Lung (tissue), 12 donors: Measurements from ENCODE around the gene HAPLN2. TPM values are rescaled to one million over a fixed set of nuclear protein-coding genes. Genes with fewer than 3 reads are reported as not detected.

Experiments
- ATAC-seq: fragments of 200-7000 bp; cut with Tn5 transposase; one replicate; pipeline ENCODE4 v1.9.1; 2020; ENCODE audit warnings: moderate number of reproducible peaks; ENCODE audit not compliant: insufficient read depth, low FRiP score
- DNase-seq, 3 donors: peaks; one replicate each; pipeline ENCODE4 v3.0.0-alpha.2; 2013 to 2017
- H3K27ac ChIP-seq, 2 donors: one replicate each; pipeline ENCODE4 v1.5.1; 2013; ENCODE audit warnings: mild to moderate bottlenecking in 2 of 2, moderate library complexity in 2 of 2, control low read depth in 1 of 2, inconsistent platforms in 1 of 2, low read depth in 1 of 2, low read length in 1 of 2
- H3K27me3 ChIP-seq, 3 donors: one replicate each; pipeline ENCODE4 v1.5.1; 2013; ENCODE audit warnings: low read length in 2 of 3; ENCODE audit not compliant: control insufficient read depth in 3 of 3, insufficient read depth in 3 of 3
- H3K36me3 ChIP-seq, 4 donors: one replicate each; pipeline ENCODE4 v1.5.1; 2013; ENCODE audit warnings: low read length in 4 of 4, mild to moderate bottlenecking in 1 of 4, moderate library complexity in 1 of 4; ENCODE audit not compliant: control insufficient read depth in 4 of 4, insufficient read depth in 4 of 4
- H3K4me1 ChIP-seq, 5 donors: one replicate each; pipeline ENCODE4 v1.5.1; 2013; ENCODE audit warnings: low read length in 5 of 5, mild to moderate bottlenecking in 2 of 5, moderate library complexity in 1 of 5; ENCODE audit not compliant: control insufficient read depth in 5 of 5, insufficient read depth in 5 of 5
- H3K4me3 ChIP-seq: one replicate; pipeline ENCODE4 v1.5.1; 2013; ENCODE audit warnings: mild to moderate bottlenecking, control low read depth, moderate library complexity
- H3K9ac ChIP-seq, 2 donors: one replicate each; pipeline ENCODE4 v1.5.1; 2013; ENCODE audit warnings: low read length in 2 of 2, control low read depth in 1 of 2; ENCODE audit not compliant: insufficient read depth in 1 of 2
- H3K9me3 ChIP-seq, 4 donors: one replicate each; pipeline ENCODE4 v1.5.1; 2013; ENCODE audit warnings: low read length in 3 of 4, mild to moderate bottlenecking in 1 of 4, moderate library complexity in 1 of 4; ENCODE audit not compliant: control insufficient read depth in 4 of 4, insufficient read depth in 3 of 4
- CTCF ChIP-seq: IDR thresholded peaks from 2 replicates; pipeline ENCODE4 v1.5.1; 2012; ENCODE audit warnings: mild to moderate bottlenecking; ENCODE audit errors: control extremely low read depth, extremely low read depth
- WGBS, 2 donors: extraction: QIAGEN DNeasy Blood & Tissue Kit; methylation state at CpG; one replicate each; pipeline ENCODE4 v1.1.7; 2013; 5-methylcytosine and 5-hydroxymethylcytosine counted together
- polyA plus RNA-seq, 2 donors: library from polyadenylated mRNA; stranded (reverse); fragments of 200-250 nt; gene quantifications; one replicate each; pipeline ENCODE4 v1.2.1, GENCODE V29; 2013
- total RNA-seq, 2 donors: library from RNA; depleted of rRNA in 1 of 2; stranded (reverse); fragments of >200 nt in 1 of 2; gene quantifications; one replicate each; pipeline ENCODE4 v1.2.1, GENCODE V29; 2014 to 2021
- donor health status: control.
- donor health status: control.
- donor health status: Bipolar disorder and iron deficiency.
- donor health status: healthy.
- donor health status: DM: yes; HTN: yes; CAD: no.

Gene HAPLN2
- total and polyA plus RNA-seq, 4 donors: 0.18 to 0.31 (median 0.24) TPM; not detected in 1

GRCh38 chr1:156666862-156667609 is 47.8 kb downstream of the HAPLN2 start:
- Histone ChIP-seq H3K27me3 (no peaks in the 10 kb centered on the region), H3K9me3 (peaks cover 0 to 2% (median 0%) of the 10 kb centered on the region in 4 donors), H3K9ac (no peak overlapping the region), H3K4me1 (peaks cover 26 to 55% (median 28%) of the 10 kb centered on the region in 5 donors), H3K36me3 (no peaks in the 10 kb centered on the region), H3K27ac (peak overlapping the region; percentile 59 to 67), H3K4me3 (no peak overlapping the region)
- ATAC-seq (no peak), DNase-seq (peak in 1 of 3 donors; percentile 23)
- WGBS, 2 donors: 74 to 85% methylated on average over 9 of the region's 9 CpGs
- no peak for TF ChIP-seq CTCF

GRCh38 chr1:156667610-156667967 is 48.4 kb downstream of the HAPLN2 start:
- H3K4me1 ChIP-seq: peaks cover 26 to 51% (median 28%) of the 10 kb centered on the region in 5 donors
- H3K27me3 ChIP-seq: no peaks in the 10 kb centered on the region
- no peak overlapping the region for H3K4me3 ChIP-seq
- TF ChIP-seq CTCF: no peak
- peak; percentile 83 to 94 (median 89) for DNase-seq
- peaks cover 0 to 3% (median 0%) of the 10 kb centered on the region in 4 donors for H3K36me3 ChIP-seq
- H3K9ac ChIP-seq: peak overlapping the region in 1 of 2 donors; percentile 61
- 61 to 81% methylated on average over 5 of the region's 5 CpGs for WGBS, 2 donors
- ATAC-seq: no peak
- H3K9me3 ChIP-seq: peaks cover 0 to 2% (median 0%) of the 10 kb centered on the region in 4 donors
- peak overlapping the region; percentile 59 to 67 for H3K27ac ChIP-seq

- TF ChIP-seq CTCF: no peak
- ATAC-seq (no peak), DNase-seq (no peak)
- peaks cover 0 to 2% (median 0%) of the 10 kb centered on the region in 4 donors for H3K9me3 ChIP-seq
- no peaks in the 10 kb centered on the region for H3K27me3 ChIP-seq
- H3K36me3 ChIP-seq: peaks cover 0 to 5% (median 1%) of the 10 kb centered on the region in 4 donors
- no peak overlapping the region for H3K4me3 ChIP-seq
- peak overlapping the region; percentile 28 to 59 for H3K27ac ChIP-seq
- 76 to 79% methylated on average over 7 to 9 of the region's 9 CpGs for WGBS, 2 donors
- peak overlapping the region in 1 of 2 donors; percentile 61 for H3K9ac ChIP-seq
- peaks cover 20 to 51% (median 28%) of the 10 kb centered on the region in 5 donors for H3K4me1 ChIP-seq
Measured at GRCh38 chr1:156667968-156668709, 48.9 kb downstream of the HAPLN2 start.
